Adipocyte (in vitro differentiated cells): ENCODE results near the gene NDRG4.
"Not testable (repeated sequence)": the region's sequence is repeated elsewhere in the genome, so short reads cannot be mapped to it uniquely, and the experiment has no call there.

ENCODE experiments used
- DNase-seq: peaks from one replicate; pipeline ENCODE4 v3.0.0-alpha.2; 2015; ENCODE audit warnings: low read depth
- H3K27me3 ChIP-seq: replicated peaks from 2 replicates; pipeline ENCODE4 v1.7.0; 2013; ENCODE audit warnings: mild to moderate bottlenecking, low read length, moderate library complexity; ENCODE audit not compliant: control insufficient read depth, insufficient read depth
- H3K36me3 ChIP-seq: 2 replicates; pipeline ENCODE4 v1.7.0; 2013; ENCODE audit warnings: low read length, mild to moderate bottlenecking, moderate library complexity; ENCODE audit not compliant: control insufficient read depth, insufficient read depth, severe bottlenecking
- H3K4me1 ChIP-seq: 2 replicates; pipeline ENCODE4 v1.7.0; 2013; ENCODE audit warnings: mild to moderate bottlenecking, low read length, moderate library complexity; ENCODE audit not compliant: control insufficient read depth, insufficient read depth
- H3K4me3 ChIP-seq: 2 replicates; pipeline ENCODE4 v1.7.0; 2013; ENCODE audit warnings: mild to moderate bottlenecking, low read length, moderate library complexity
- H3K9ac ChIP-seq: 2 replicates; pipeline ENCODE4 v1.7.0; 2013; ENCODE audit warnings: mild to moderate bottlenecking, low read length, moderate library complexity
- H3K9me3 ChIP-seq: 2 replicates; pipeline ENCODE4 v1.7.0; 2013; ENCODE audit warnings: mild to moderate bottlenecking, low read length, moderate library complexity; ENCODE audit not compliant: control insufficient read depth

NDRG4 gene

GRCh38 chr16:58485184-58485887 lies 14.6 kb upstream of the NDRG4 start:
- Histone ChIP-seq H3K27me3 (peaks cover 20% of the 10 kb centered on the region), H3K4me1 (peaks cover 3% of the 10 kb centered on the region), H3K36me3 (no peaks in the 10 kb centered on the region), H3K9ac (no peak overlapping the region), H3K4me3 (no peak overlapping the region), H3K9me3 (no peaks in the 10 kb centered on the region)
- DNase-seq = no peak

- Histone ChIP-seq H3K4me1 (peaks cover 3% of the 10 kb centered on the region), H3K9ac (peak overlapping the region; percentile 64), H3K9me3 (no peaks in the 10 kb centered on the region), H3K4me3 (peak overlapping the region; percentile 75), H3K27me3 (peaks cover 26% of the 10 kb centered on the region), H3K36me3 (no peaks in the 10 kb centered on the region)
- DNase-seq = peak; percentile 93
These were observed 12.2 kb upstream of the NDRG4 start for GRCh38 chr16:58487566-58488351.

- Histone ChIP-seq H3K4me3 (no peak overlapping the region), H3K36me3 (no peaks in the 10 kb centered on the region), H3K9ac (no peak overlapping the region), H3K4me1 (peaks cover 3% of the 10 kb centered on the region), H3K27me3 (peaks cover 23% of the 10 kb centered on the region), H3K9me3 (no peaks in the 10 kb centered on the region)
- DNase-seq = no peak
These were observed 11.4 kb upstream of the NDRG4 start for GRCh38 chr16:58488531-58488930.

GRCh38 chr16:58490065-58490464 lies 9.9 kb upstream of the NDRG4 start:
- Histone ChIP-seq H3K4me3 (no peak overlapping the region), H3K9me3 (no peaks in the 10 kb centered on the region), H3K27me3 (peaks cover 21% of the 10 kb centered on the region), H3K9ac (no peak overlapping the region), H3K36me3 (no peaks in the 10 kb centered on the region), H3K4me1 (peaks cover 3% of the 10 kb centered on the region)
- no peak for DNase-seq

DNA sequence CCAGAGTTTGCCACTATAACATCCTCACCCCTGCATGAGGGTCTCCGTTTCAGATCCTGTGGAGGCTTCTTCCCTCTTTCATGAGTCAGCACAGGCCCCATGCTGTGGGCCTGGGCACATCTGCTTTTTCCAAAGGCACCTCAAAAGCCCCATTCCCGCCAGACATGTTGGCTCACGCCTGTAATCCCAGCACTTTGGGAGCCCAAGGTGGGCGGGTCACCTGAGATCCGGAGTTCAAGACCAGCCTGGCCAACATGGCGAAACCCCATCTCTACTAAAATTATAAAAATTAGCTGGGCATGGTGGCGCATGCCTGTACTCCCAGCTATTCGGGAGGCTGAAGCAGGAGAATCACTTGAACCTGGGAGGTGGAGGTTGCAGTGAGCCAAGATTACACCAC lies 9.4 kb upstream of the NDRG4 start:
- not testable (repeated sequence) for H3K9ac ChIP-seq, H3K4me3 ChIP-seq, DNase-seq, H3K36me3 ChIP-seq, H3K9me3 ChIP-seq, H3K4me1 ChIP-seq
- H3K27me3 ChIP-seq = peaks cover 21% of the 10 kb centered on the region

DNA sequence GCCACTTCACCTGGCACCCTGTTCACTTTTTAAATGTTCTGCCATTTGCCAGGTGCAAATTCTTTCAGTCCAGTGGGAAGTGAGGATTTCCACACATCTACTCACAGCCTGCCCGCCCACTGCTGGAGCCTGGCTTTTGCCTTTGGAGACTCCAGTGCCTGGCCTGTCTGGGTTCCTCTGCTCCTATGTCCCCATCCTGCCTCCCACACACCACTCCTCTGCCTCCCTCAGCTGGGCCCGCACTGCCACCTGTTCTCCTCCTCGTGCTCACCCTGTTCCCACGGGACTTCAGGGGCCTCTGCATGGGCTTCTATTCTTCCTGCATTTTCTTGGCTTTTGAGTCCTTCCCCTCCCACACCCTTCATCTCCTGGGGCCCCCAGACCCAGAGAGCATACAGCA lies 7.9 kb upstream of the NDRG4 start:
- no peaks in the 10 kb centered on the region for H3K36me3 ChIP-seq
- H3K9me3 ChIP-seq = no peaks in the 10 kb centered on the region
- DNase-seq = no peak
- no peak overlapping the region for H3K4me3 ChIP-seq
- H3K27me3 ChIP-seq = peaks cover 21% of the 10 kb centered on the region
- peaks cover 3% of the 10 kb centered on the region for H3K4me1 ChIP-seq
- H3K9ac ChIP-seq = no peak overlapping the region

GRCh38 chr16:58492735-58493134 lies 7.2 kb upstream of the NDRG4 start:
- peaks cover 21% of the 10 kb centered on the region for H3K27me3 ChIP-seq
- H3K4me3 ChIP-seq = no peak overlapping the region
- H3K9me3 ChIP-seq = no peaks in the 10 kb centered on the region
- H3K4me1 ChIP-seq = no peaks in the 10 kb centered on the region
- H3K36me3 ChIP-seq = no peaks in the 10 kb centered on the region
- no peak overlapping the region for H3K9ac ChIP-seq
- no peak for DNase-seq

DNA sequence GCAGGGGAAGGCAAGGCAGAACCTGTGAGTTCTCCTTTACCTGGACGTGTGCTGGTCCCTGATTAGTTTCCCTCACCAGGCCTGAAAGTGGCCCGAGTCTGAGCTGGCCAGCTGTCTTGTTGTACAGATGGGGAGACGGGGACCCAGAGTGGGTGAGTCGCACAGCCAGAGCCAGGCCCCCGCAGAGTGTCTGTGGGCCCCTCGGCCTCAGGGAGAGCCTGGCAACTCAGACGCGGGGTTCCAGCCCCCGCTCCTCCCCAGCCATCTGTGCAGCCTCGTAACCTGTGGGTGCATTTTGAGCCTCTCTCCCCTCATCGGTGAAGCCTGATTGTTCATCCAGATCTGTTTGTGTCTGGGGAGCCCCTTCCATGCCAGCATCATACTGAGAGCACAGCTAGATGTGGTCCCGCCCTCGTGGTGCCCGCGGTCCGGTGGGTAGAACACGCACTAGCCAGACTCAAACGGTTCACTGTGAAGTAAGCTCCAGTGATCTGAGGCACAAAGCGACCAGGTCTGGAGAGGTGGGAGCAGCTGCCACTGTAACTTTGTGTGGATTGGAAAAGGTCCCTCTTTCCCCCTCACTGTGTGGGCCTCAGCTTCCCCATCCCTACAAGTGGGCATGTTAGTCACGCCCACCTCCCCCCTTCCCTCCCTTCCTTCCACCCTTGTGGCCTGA lies 6.0 kb upstream of the NDRG4 start:
- Histone ChIP-seq H3K4me3 (no peak overlapping the region), H3K4me1 (no peaks in the 10 kb centered on the region), H3K9me3 (no peaks in the 10 kb centered on the region), H3K27me3 (peaks cover 10% of the 10 kb centered on the region), H3K36me3 (no peaks in the 10 kb centered on the region), H3K9ac (no peak overlapping the region)
- DNase-seq = no peak

DNA sequence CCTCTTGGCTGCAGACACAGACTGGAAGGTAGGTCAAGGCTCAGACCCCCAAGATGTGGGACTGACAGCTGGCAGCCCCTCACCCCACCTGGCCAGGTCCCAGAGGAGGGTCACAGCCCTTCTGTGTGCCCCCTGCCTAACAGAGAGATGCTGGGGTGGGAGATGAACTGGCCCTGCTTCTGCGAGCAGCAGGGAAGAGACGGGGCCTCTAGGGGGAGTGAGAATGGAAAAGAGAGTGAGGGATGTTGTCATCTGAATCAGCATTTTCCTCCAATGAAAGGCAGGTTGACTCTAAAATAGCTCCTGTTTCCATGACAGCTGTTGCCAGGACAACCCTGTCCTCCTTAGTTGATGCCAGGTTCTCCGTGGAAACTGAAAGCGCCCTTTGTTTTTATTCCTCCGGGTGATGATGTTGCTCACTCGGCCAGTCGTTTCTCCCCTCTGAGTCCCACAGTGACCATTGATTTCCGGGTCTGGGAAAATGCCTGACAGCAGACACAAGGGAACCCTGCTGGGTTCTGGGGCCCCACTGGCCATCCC lies 4.9 kb upstream of the NDRG4 start:
- Histone ChIP-seq H3K9ac (no peak overlapping the region), H3K36me3 (no peaks in the 10 kb centered on the region), H3K4me1 (no peaks in the 10 kb centered on the region), H3K27me3 (peaks cover 6% of the 10 kb centered on the region), H3K4me3 (peak overlapping the region; percentile 2), H3K9me3 (no peaks in the 10 kb centered on the region)
- DNase-seq = peak; percentile 94

GRCh38 chr16:58495521-58496331 lies 4.2 kb upstream of the NDRG4 start:
- Histone ChIP-seq H3K9ac (no peak overlapping the region), H3K4me1 (no peaks in the 10 kb centered on the region), H3K9me3 (no peaks in the 10 kb centered on the region), H3K36me3 (no peaks in the 10 kb centered on the region), H3K27me3 (peaks cover 9% of the 10 kb centered on the region), H3K4me3 (peak overlapping the region; percentile 2)
- no peak for DNase-seq
